A673 (cell line): Measurements from ENCODE around the gene METTL8. TPM values are rescaled to one million over a fixed set of nuclear protein-coding genes. Genes with fewer than 3 reads are reported as not detected.
"Not testable (repeated sequence)": the region's sequence is repeated elsewhere in the genome, so short reads cannot be mapped to it uniquely, and the experiment has no call there.

Experiments
- BruUV-seq: library from RNA; stranded (reverse); fragments of 400-500 nt; replicated peaks from 2 replicates; lab custom pipeline; 2021; lab: Mats Ljungman, UMichigan
- CTCF ChIA-PET: fragments of 300-600 bp; sonication (Branson Sonifier 250); formaldehyde crosslinking; loops from one replicate; lab custom pipeline; 2022; ENCODE audit warnings: antibody characterized with exemption; lab: Charles Lee
- POLR2A ChIA-PET: fragments of 300-600 bp; sonication (Branson Sonifier 250); formaldehyde crosslinking; loops from one replicate; lab custom pipeline; 2022; ENCODE audit warnings: antibody characterized with exemption; ENCODE audit not compliant: low non-redundant PET; lab: Charles Lee
- DNase-seq: peaks from one replicate; pipeline ENCODE4 v3.0.0-alpha.2; 2015; ENCODE audit warnings: low spot score
- H3K27ac ChIP-seq: fragments of 200-600 bp; sonication (generic); 2 replicates; pipeline ENCODE4 v1.5.1; 2016; ENCODE audit warnings: mixed run types, low read depth, mild to moderate bottlenecking, mixed read lengths, antibody characterized with exemption, low read length; ENCODE audit not compliant: poor library complexity, severe bottlenecking
- H3K27me3 ChIP-seq: fragments of 200-600 bp; sonication (generic); replicated peaks from 2 replicates; pipeline ENCODE4 v1.6.1; 2017; ENCODE audit warnings: mixed run types, low read depth, mild to moderate bottlenecking, mixed read lengths, antibody characterized with exemption, low read length; ENCODE audit not compliant: insufficient read depth, poor library complexity
- H3K36me3 ChIP-seq: fragments of 200-600 bp; sonication (generic); 2 replicates; pipeline ENCODE4 v1.6.1; 2016; ENCODE audit warnings: mixed run types, mild to moderate bottlenecking, mixed read lengths, antibody characterized with exemption, low read length; ENCODE audit not compliant: insufficient read depth, poor library complexity, severe bottlenecking
- H3K4me1 ChIP-seq: fragments of 200-600 bp; sonication (generic); 2 replicates; pipeline ENCODE4 v1.6.1; 2017; ENCODE audit warnings: mixed run types, mild to moderate bottlenecking, mixed read lengths, antibody characterized with exemption, low read length; ENCODE audit not compliant: insufficient read depth, poor library complexity, severe bottlenecking
- H3K4me3 ChIP-seq: fragments of 200-600 bp; sonication (generic); 2 replicates; pipeline ENCODE4 v1.5.1; 2016; ENCODE audit warnings: low read depth, mixed run types, mild to moderate bottlenecking, mixed read lengths, low read length; ENCODE audit not compliant: poor library complexity, severe bottlenecking
- H3K9me3 ChIP-seq: fragments of 200-600 bp; sonication (generic); 2 replicates; pipeline ENCODE4 v1.6.1; 2016; ENCODE audit warnings: mixed run types, low read depth, mild to moderate bottlenecking, mixed read lengths, antibody characterized with exemption, low read length; ENCODE audit not compliant: poor library complexity, severe bottlenecking
- EZH2 ChIP-seq: fragments of 200-600 bp; sonication (generic); IDR thresholded peaks from 2 replicates; pipeline ENCODE4 v1.6.1; 2017; ENCODE audit warnings: borderline replicate concordance, low read depth, mild to moderate bottlenecking, mixed read lengths, antibody characterized with exemption, low read length; ENCODE audit not compliant: poor library complexity, severe bottlenecking
- intact Hi-C: fragments of 100-400 bp; cut with micrococcal nuclease; formaldehyde crosslinking; loops from one replicate; pipeline ENCODE4 v1.10.0; 2022; ENCODE audit not compliant: unreplicated experiment
- total RNA-seq: library from RNA; stranded (reverse); gene quantifications from 2 replicates; pipeline ENCODE4 v1.2.3, GENCODE V29; 2021
- TF ChIP-seq, protein P1 (sequence below): fragments of 300-800, 200-600 bp; sonication (generic); conservative IDR thresholded peaks from 2 replicates; pipeline ENCODE4 v1.5.1; 2017; ENCODE audit warnings: low read depth, mild to moderate bottlenecking, antibody characterized with exemption, low read length, moderate library complexity, mixed read lengths

METTL8 gene
- total RNA-seq, 1 experiment from 2014 or later = 33.5 TPM

DNA sequence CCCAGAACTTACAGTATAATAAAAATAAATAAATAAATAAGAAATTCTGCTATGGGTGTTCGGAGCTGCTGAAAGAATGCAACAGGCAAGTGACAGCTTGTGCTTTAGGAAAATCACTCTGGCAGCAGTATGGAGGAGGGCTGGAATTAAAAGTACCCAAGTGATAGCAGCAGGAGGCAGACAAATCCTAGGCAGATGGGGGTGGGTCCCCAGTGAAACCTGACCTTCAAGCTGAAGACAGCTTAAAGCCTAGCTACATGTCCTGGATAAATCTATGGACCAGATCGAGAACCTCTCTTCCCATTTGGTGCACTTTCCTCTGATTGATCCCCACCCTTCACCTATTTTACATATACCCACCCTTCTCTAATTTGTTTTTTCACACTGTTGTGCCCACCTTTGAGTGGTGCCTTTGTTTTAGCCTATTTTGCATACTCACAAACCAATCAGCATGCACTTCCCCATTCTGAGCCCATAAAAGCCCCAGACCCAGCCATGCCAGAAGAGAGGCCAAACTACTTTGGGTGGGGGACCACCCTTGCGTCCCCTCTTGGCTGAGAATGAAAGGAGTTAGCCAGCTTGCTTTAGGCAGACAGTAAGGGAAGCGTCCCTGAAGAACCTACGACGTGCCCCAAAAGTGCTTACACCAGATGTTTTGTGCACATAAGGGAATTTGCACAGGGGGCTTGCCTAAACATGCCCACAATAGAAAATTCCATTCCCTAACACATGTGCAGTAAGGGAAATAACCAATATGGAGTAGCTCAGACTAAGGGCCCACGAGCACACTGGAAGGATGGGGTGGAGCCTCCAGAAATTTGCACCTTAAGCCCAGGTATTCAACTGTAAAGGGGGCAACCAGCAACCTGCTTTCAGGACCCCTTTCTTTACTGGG, 3.0 kb downstream of the METTL8 start:
- BruUV-seq = no TSS peak
- TF ChIP-seq, protein P1, sequence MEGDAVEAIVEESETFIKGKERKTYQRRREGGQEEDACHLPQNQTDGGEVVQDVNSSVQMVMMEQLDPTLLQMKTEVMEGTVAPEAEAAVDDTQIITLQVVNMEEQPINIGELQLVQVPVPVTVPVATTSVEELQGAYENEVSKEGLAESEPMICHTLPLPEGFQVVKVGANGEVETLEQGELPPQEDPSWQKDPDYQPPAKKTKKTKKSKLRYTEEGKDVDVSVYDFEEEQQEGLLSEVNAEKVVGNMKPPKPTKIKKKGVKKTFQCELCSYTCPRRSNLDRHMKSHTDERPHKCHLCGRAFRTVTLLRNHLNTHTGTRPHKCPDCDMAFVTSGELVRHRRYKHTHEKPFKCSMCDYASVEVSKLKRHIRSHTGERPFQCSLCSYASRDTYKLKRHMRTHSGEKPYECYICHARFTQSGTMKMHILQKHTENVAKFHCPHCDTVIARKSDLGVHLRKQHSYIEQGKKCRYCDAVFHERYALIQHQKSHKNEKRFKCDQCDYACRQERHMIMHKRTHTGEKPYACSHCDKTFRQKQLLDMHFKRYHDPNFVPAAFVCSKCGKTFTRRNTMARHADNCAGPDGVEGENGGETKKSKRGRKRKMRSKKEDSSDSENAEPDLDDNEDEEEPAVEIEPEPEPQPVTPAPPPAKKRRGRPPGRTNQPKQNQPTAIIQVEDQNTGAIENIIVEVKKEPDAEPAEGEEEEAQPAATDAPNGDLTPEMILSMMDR = 0 out of 2 replicates have a peak, but pooled peaks have one; percentile 14
- no peak for TF ChIP-seq EZH2
- POLR2A ChIA-PET = no interaction called here
- Histone ChIP-seq H3K27ac (peak overlapping the region; percentile 73), H3K9me3 (no peaks in the 10 kb centered on the region), H3K4me3 (no peak overlapping the region), H3K36me3 (peaks cover 2% of the 10 kb centered on the region), H3K27me3 (no peaks in the 10 kb centered on the region), H3K4me1 (peaks cover 29% of the 10 kb centered on the region)
- DNase-seq = peak; percentile 67
- intact Hi-C loops = loop anchor here (5.0 kb wide), 2 partner anchors 268 to 458 kb away; partner anchors contain the start of gene TLK1
- CTCF ChIA-PET = interaction anchor here (0.9 kb wide), 1 partner anchor 15 kb away, joined by 4 read pairs; no protein-coding TSS in a partner anchor

DNA sequence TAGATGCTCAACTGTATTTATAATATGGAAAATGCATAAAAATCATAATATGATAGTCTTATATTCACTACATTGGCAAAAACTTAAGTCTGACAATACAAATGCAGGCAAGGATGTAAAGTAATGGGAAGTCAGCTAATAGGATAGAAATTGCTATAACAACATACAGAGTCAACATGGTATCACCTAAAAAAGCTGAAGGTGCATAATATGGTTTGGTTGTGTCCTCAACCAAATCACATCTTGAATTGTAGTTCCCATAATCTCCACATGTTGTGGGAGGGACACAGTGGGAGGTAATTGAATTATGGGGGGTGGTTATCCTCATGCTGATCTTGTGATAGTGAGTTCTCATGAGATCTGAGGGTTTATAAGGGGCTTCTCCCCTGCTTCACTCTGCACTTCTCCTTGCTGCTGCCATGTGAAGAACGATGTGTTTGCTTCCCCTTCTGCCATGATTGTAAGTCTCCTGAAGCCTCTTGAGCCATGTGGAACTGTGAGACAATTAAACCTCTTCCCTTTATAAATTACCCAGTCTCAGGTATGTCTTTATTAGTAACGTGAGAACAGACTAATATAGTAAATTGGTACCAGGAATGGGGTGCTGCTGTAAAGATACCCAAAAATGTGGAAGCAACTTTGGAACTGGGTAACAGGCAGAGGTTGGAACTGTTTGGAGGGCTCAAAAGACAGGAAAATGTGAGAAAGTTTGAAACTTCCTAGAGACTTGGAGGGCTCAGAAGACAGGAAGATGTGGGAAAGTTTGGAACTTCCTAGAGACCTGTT, 10.9 kb downstream of the METTL8 start:
- CTCF ChIA-PET, BruUV-seq, intact Hi-C loops, H3K27ac ChIP-seq, H3K4me1 ChIP-seq, H3K4me3 ChIP-seq, H3K27me3 ChIP-seq, POLR2A ChIA-PET, DNase-seq, H3K36me3 ChIP-seq: not testable (repeated sequence)
- H3K9me3 ChIP-seq = peaks cover 19% of the 10 kb centered on the region

DNA sequence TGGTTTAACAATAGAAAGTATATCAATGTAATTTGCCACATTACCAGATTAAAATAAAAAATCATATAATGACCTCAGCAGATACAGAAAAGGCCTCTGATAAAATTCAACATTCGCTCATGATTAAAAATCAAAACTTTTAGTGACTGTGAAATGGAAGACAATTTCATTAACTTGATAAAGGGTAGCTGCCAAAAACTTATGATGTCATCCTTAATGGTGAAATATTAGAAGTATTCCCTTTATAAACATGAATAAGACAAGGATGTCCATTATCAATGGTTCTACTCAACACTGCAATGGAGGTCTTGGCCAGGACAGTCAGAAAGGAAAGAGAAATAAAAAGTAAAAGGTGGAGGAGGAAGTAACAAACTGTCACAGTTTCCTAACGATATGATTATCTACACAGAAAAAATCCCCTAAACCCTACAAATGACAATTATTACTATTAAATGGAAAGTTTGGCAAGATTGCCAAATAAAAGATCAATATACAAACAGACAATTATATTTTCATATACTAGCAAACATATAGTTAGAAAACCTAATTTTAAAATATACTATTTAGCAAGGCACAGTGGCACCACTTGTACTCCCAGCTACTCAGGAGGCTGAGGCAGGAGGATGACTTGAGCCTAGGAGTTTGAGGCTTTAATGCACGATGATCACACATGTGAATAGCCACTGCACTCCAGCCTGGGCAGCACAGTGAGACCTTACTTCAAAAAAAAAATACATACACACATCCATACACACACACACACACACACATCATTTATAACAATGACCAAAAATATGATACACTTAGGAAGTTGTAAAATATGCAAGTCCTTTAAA, 12.8 kb downstream of the METTL8 start:
- ChIA-PET CTCF (no interaction called here), POLR2A (no interaction called here)
- peaks cover 19% of the 10 kb centered on the region for H3K9me3 ChIP-seq
- TF ChIP-seq EZH2 = no peak
- TF ChIP-seq, protein P1 = no peak
- no TSS peak for BruUV-seq
- no peak for DNase-seq
- no peak overlapping the region for H3K27ac ChIP-seq
- intact Hi-C loops = no loop called here
- no peaks in the 10 kb centered on the region for H3K36me3 ChIP-seq
- H3K27me3 ChIP-seq = no peaks in the 10 kb centered on the region
- no peaks in the 10 kb centered on the region for H3K4me1 ChIP-seq
- H3K4me3 ChIP-seq = no peak overlapping the region
